ENCODE results near the gene CYB5RL.
A peak's percentile ranks its signal among the peaks of the same experiment; 100 is the strongest.
"Not testable (repeated sequence)": the region's sequence is repeated elsewhere in the genome, so short reads cannot be mapped to it uniquely, and the experiment has no call there.

The CYB5RL gene

GRCh38 chr1:54199765-54200518, at the start of gene CYB5RL, which contains the start of gene MRPL37:
CYB5RL (minus strand) TSS chr1:54200030; CDS start chr1:54195616, 4,414 bp downstream.
MRPL37 (plus strand) TSS chr1:54200167; CDS start chr1:54200244, 77 bp downstream.
- DNase-seq (ENCODE audit: low read depth in 2 of 2), result peak; percentile 83 to 84

- no peak for DNase-seq (ENCODE audit: low read depth in 2 of 2)
Observed at GRCh38 chr1:54248966-54249365, 49.1 kb upstream of the CYB5RL start.

GRCh38 chr1:54247863-54248515, 48.2 kb upstream of the CYB5RL start:
- no peak for DNase-seq (ENCODE audit: low read depth in 2 of 2)

- DNase-seq (ENCODE audit: low read depth in 2 of 2), result no peak
Observed at GRCh38 chr1:54246116-54246721, 46.4 kb upstream of the CYB5RL start.

- no peak for DNase-seq (ENCODE audit: low read depth in 2 of 2)
Observed at GRCh38 chr1:54245501-54245900, 45.7 kb upstream of the CYB5RL start.

GRCh38 chr1:54244655-54245054, 44.8 kb upstream of the CYB5RL start:
- no peak for DNase-seq (ENCODE audit: low read depth in 2 of 2)

GRCh38 chr1:54243022-54243421, 43.2 kb upstream of the CYB5RL start:
- no peak for DNase-seq (ENCODE audit: low read depth in 2 of 2)

- DNase-seq (ENCODE audit: low read depth in 2 of 2), result no peak
Observed at GRCh38 chr1:54241364-54241763, 41.5 kb upstream of the CYB5RL start.

GRCh38 chr1:54240741-54241335, 41.0 kb upstream of the CYB5RL start:
- no peak for DNase-seq (ENCODE audit: low read depth in 2 of 2)

- no peak for DNase-seq (ENCODE audit: low read depth in 2 of 2)
Observed at GRCh38 chr1:54239631-54240031, 39.8 kb upstream of the CYB5RL start.

GRCh38 chr1:54239035-54239383, 39.2 kb upstream of the CYB5RL start:
- no peak for DNase-seq (ENCODE audit: low read depth in 2 of 2)

- DNase-seq (ENCODE audit: low read depth in 2 of 2), result no peak
Observed at GRCh38 chr1:54238353-54239034, 38.7 kb upstream of the CYB5RL start.

GRCh38 chr1:54237586-54237985, 37.8 kb upstream of the CYB5RL start:
- DNase-seq (ENCODE audit: low read depth in 2 of 2), result no peak

- no peak for DNase-seq (ENCODE audit: low read depth in 2 of 2)
Observed at GRCh38 chr1:54234284-54234683, 34.5 kb upstream of the CYB5RL start.

- DNase-seq (ENCODE audit: low read depth in 2 of 2), result not testable (repeated sequence)
Observed at GRCh38 chr1:54233196-54233595, 33.4 kb upstream of the CYB5RL start.

- peak; percentile 45 to 61 for DNase-seq (ENCODE audit: low read depth in 2 of 2)
Observed at GRCh38 chr1:54230507-54231339, 30.9 kb upstream of the CYB5RL start.

- peak; percentile 47 to 61 for DNase-seq (ENCODE audit: low read depth in 2 of 2)
Observed at GRCh38 chr1:54229281-54229891, 29.6 kb upstream of the CYB5RL start.

GRCh38 chr1:54228638-54229079, 28.8 kb upstream of the CYB5RL start:
- DNase-seq (ENCODE audit: low read depth in 2 of 2), result no peak

GRCh38 chr1:54227891-54228310, 28.1 kb upstream of the CYB5RL start:
- no peak for DNase-seq (ENCODE audit: low read depth in 2 of 2)

GRCh38 chr1:54227091-54227602, 27.3 kb upstream of the CYB5RL start:
- no peak for DNase-seq (ENCODE audit: low read depth in 2 of 2)

All from stimulated activated CD8-positive, alpha-beta memory T cell treated with anti-CD3 and anti-CD28 coated beads, Interleukin-15, amount 100 ng/mL, for 48 hours (primary cell).